Muscle of arm (tissue), 12 donors: ENCODE data around the gene SH2B2. TPM values are rescaled to one million over a fixed set of nuclear protein-coding genes. Genes with fewer than 3 reads are reported as not detected.
"Not testable (repeated sequence)": the region's sequence is repeated elsewhere in the genome, so short reads cannot be mapped to it uniquely, and the experiment has no call there.

Source experiments
- DNase-seq: peaks from one replicate; pipeline ENCODE4 v3.0.0-alpha.2; 2013
- polyA plus RNA-seq, 12 donors: library from polyadenylated mRNA; unstranded; fragments of 120-200 nt; gene quantifications; one replicate each; pipeline ENCODE4 v1.2.1, GENCODE V29; 2013; ENCODE audit not compliant: insufficient read length in 12 of 12

The SH2B2 gene
- polyA plus RNA-seq, 12 donors, result 7.1 to 22.3 (median 11.8) TPM; not detected in 1

DNA sequence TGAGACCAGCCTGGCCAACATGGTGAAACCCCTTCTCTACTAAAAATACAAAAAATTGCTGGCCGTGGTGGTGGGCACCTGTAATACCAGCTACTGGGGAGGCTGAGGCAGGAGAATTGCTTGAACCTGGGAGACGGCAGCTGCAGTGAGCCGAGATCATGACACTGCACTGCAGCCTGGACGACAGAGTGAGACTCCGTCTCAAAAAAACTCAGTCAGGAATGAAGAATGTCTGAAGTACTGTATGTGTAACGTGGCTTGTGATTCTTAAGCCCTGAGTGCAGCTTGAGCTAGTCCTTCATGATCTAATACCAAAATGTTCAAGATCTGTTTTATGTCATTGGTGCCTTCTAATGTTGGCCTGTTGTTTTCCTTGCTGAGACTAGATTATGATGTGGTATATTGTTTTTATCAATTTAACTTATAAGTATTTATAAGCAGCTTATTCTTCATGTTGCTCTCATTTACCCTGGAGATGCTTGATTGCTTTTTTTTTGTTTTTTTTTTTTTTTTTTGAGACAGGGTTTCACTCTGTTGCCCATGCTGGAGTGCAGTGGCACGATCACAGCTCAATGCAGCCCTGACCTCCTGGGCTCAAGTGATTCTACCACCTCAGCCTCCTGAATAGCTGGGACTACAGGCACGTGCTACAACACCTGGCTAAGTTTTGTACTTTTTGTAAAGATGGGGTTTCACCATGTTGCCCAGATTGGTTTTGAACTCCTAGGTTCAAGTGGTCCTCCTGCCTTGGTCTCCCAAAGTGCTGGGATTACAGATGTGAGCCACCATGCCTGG lies 44.2 kb downstream of the SH2B2 start:
- DNase-seq, result not testable (repeated sequence)

DNA sequence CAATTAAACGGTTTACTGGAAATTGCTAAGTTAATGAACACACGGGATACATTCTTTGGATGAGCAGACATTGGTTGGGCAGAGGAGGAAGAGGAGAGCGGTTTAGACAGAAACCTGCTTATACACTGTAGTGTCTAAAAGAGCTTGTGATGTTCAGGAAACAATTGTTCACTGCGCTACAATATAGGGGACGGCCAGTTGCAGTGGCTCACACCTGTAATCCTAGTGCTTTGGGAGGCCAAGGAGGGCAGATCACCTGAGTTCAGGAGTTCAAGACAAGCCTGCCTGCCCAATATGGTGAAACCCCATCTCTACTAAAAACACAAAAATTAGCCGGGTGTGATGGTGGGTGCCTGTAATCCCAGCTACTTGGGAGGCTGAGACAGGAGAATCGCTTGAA lies 48.9 kb downstream of the SH2B2 start:
- DNase-seq, result not testable (repeated sequence)

DNA sequence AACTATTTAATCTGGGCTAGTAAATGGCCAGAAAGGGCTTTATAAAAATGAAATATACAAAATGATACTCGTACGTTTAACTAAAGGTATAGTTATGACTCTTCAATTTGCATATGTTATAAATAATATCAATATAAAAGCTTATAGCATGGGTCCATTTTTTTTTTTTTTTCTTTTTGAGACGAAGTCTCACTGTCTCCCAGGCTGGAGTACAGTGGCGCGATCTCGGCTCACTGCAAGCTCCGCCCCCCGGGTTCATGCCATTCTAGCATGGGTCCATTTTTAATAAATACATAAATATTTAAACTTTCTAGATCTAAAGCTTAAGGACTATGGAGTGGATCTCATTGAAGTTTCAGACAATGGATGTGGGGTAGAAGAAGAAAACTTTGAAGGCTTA lies 50.3 kb downstream of the SH2B2 start:
- DNase-seq, result not testable (repeated sequence)

DNA sequence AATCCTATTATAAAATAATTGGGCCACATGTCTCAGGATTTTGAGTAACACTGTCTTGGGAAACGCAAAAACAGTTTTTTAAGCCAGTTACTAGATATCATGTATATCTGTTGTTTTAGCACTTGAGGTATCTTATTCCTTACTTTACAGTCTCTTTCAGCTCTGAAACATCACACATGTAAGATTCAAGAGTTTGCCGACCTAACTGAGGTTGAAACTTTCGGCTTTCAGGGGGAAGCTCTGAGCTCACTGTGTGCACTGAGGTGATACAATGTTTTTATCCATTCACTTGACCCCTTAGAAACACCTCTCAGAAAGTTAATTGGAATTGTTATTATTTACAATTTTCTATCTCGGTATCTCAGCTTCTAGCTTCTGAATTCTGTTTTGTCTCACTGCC lies 50.8 kb downstream of the SH2B2 start:
- not testable (repeated sequence) for DNase-seq

DNA sequence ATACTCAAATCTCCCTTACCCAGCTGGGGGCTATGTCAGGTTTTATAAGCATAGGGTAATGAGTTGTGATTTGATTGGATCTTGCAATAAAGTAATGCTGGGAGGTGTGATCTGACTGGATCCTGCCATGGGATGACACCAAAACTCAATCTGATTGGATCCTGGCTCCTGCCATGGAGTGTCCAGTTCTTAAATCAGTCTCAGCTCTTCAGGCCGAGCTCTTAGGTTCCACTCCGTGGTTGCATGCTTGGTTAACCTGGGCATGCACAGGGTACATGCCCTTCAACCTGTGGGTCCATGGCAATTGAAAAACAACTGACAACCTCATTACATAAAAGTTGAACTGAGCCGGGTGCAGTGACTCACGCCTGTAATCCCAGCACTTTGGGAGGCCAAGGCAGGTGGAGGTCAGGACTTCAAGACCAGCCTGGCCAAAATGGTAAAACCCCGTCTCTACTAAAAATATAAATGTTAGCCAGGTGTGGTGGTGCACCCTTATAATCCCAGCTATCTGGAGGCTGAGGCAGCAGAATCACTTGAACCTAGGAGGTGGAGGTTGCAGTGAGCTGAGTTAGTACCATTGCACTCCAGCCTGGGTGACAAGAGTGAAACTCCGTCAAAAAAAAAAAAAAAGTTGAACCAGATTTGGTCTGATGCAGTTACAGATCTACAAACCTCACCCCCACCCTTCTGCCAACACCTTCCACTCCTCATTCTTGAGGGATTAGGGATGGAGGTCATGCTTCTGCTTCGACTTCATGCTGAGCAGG lies 54.1 kb downstream of the SH2B2 start:
- DNase-seq, result not testable (repeated sequence)

DNA sequence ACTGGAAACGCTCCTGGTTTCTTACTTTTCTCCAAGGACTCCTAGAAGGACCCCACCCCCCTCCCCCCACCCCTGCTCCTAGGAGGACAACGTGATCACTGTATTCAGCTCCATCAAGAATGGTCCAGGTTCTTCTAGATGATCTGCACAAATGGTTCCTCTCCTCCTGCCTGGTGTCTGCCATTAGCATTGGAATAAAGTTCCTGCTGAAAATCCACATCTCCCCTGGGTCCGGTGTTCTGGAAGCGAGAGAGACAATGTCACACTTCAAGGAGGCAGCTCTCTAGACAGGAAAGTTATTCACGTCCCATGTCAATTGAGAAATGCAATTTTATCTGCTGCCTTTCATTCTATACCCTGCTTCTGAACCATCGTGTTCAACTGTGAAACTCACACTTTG lies 60.3 kb downstream of the SH2B2 start:
- not testable (repeated sequence) for DNase-seq

DNA sequence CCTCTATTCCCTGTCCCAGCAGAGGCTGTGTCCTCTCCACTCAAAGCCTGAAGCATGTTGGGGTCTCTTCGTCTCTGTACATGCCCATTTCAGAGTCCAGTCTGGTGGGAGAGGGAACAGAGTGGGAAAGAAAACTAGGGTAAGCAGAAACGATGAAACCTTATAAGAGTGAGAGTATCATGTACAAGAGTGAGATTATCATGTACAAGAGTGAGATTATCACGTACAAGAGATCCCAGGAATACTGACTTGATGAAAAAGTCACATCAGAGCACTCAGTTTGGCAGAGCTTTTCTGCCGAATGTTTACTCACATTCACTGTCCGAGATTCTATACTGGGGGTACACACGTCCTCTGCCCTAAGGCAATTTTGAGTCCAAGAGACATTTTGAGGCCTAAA lies 69.7 kb downstream of the SH2B2 start, which contains the start of gene SPDYE6:
SPDYE6 (minus strand) TSS at position 101 of the 400 bp plus-strand sequence. CDS start 421 bp downstream, outside the sequence.
- not testable (repeated sequence) for DNase-seq

DNA sequence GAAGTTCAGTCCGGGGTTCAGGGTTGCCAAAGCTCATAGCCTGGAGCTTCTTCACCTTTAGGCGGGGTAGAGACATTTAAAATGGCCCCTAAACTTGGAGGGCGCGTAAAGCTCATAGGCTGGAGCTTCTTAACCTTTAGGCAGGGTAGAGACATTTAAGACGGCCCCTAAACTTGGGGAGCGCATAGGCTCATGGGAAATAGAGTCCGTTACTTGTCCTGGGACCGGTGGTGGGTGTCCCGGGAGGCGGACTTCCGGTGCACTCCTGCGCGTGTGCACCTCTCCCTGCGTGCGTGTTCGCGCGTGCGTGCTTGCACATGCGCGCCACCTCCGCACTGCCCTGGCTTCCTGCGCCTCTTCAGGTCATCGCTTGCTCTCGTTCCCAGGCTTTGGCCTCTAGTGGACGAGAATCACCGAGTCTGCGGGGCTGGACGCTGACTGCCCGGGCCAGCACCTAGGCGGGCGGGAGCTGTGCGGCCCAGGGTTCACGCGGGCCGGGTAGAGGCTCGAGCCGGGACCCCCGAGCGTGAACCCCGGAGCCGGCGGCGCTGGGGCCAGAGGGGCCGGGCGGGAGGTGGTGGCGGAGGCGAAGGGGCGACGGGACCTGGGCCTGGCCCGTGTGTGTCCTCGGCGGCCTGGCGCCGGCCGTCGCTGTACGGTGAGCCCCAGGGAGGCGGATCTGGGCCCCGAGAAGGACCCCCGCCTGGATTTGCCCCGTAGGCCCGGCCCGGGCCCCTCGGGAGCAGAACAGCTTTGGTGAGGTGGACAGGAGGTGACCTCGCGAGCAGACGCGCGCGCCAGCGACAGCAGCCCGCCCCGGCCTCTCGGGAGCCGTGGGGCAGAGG lies 77.1 kb downstream of the SH2B2 start:
- DNase-seq, result peak; percentile 96

DNA sequence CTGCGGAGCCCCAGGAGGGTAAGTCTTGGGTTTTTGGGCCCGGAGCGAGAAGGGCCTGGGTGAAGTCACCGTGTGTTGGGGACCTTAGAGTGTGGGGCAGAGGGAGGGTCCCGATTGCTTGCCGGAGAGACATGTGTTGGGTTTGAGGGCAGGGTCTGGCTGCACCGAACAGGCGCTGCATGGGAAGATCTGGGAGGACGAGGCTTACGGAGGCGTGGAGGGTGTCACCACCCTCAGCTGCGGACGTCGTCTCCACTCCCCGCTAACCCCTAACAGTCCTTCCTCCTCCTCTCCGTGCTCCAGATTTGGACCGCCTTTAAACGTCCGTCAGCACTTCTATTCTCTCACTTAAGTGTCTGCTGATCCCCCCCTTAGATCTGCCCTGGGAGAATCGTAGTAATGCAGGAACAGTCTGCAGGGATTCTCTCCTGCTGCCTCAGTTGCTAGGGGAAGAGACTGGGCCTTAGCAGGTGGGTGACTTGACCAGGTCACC lies 77.8 kb downstream of the SH2B2 start:
- DNase-seq, result not testable (repeated sequence)

DNA sequence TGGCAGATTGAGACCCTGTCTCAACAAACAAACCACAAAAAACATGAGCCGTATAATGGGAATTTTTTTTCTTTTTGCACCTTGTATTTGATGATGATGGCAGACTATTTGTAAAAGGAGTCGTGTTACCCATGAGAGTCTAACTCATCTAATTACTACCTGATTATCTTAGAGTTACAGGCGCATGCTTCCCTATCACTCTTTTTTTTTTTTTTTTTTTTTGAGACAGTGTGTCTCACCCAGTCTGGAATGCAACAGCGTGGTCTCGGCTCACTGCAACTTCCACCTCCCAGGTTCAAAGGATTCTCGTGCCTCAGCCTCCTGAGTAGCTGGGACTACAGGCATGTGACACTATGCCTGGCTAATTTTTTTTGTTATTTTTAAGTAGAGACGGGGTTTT lies 78.7 kb downstream of the SH2B2 start:
- DNase-seq, result not testable (repeated sequence)

DNA sequence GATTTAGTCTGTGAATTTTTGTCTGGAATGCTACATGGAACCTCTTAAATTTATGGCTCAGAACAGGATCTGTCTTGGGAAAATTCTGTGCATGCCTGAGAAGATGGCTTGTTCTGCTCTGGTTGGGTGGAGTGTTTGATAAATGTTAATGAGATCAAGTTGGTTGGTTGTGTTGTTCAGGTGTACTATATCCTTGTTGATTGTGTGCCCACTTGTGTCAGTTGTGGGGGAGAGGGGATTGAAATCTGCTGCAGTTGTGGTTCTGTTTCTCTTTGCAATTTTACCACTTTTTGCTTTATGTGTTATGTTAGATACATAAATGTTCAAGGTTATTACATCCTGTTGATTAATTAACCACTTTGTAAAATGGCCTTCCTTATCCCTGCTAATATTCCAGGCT lies 83.4 kb downstream of the SH2B2 start:
- not testable (repeated sequence) for DNase-seq

Other genes with a start within 250 kb of the SH2B2 start
- 1 to 10 TPM in 9 of 12 donors, under 1 TPM in 1, not detected in 2; 0.67 to 8.8 (median 2.9) TPM for gene SPDYE6, start 69.6 kb downstream of the SH2B2 start, polyA plus RNA-seq
- gene PRKRIP1, start 109.5 kb downstream of the SH2B2 start, polyA plus RNA-seq, result 10 to 100 TPM in 11 of 12 donors, not detected in 1; 23.2 to 37.2 (median 25.2) TPM
- gene ORAI2, start 146.7 kb downstream of the SH2B2 start, polyA plus RNA-seq, result 10 to 100 TPM in 2 of 12 donors, 1 to 10 TPM in 9, not detected in 1; 6.3 to 12.2 (median 9.1) TPM
- 10 to 100 TPM in 1 of 12 donors, 1 to 10 TPM in 9, not detected in 2; 5.8 to 10.1 (median 6.8) TPM for gene ALKBH4, start 178.0 kb downstream of the SH2B2 start, polyA plus RNA-seq
- gene LRWD1, start 178.1 kb downstream of the SH2B2 start, polyA plus RNA-seq, result 10 to 100 TPM in 6 of 12 donors, 1 to 10 TPM in 5, not detected in 1; 7.4 to 25.3 (median 10.2) TPM
- gene POLR2J, start 192.1 kb downstream of the SH2B2 start, polyA plus RNA-seq, result 10 to 100 TPM in 11 of 12 donors, not detected in 1; 22.0 to 29.5 (median 24.5) TPM
- 10 to 100 TPM in 6 of 12 donors, 1 to 10 TPM in 5, not detected in 1; 5.0 to 29.2 (median 10.1) TPM for gene RASA4B, start 230.9 kb downstream of the SH2B2 start, polyA plus RNA-seq